Calu3 (cell line): ENCODE data around the gene OAS2. TPM values are rescaled to one million over a fixed set of nuclear protein-coding genes. Genes with fewer than 3 reads are reported as not detected.

Experiments
- BruUV-seq: library from RNA; stranded (reverse); fragments of 400-500 nt; replicated peaks from 2 replicates; lab custom pipeline; 2021; lab: Mats Ljungman, UMichigan
- CTCF ChIA-PET: fragments of 300-600 bp; sonication (Branson Sonifier 250); formaldehyde crosslinking; loops from one replicate; lab custom pipeline; 2022; ENCODE audit warnings: antibody characterized with exemption; lab: Charles Lee
- DNase-seq: peaks from one replicate; pipeline ENCODE4 v3.0.0; 2022
- H3K27ac Mint-ChIP-seq: one replicate; pipeline ENCODE4 v1.8.0; 2022; ENCODE audit warnings: mixed read lengths; ENCODE audit not compliant: unreplicated experiment
- H3K27me3 Mint-ChIP-seq: one replicate; pipeline ENCODE4 v1.8.0; 2022; ENCODE audit warnings: mixed read lengths; ENCODE audit not compliant: unreplicated experiment
- H3K36me3 Mint-ChIP-seq: one replicate; pipeline ENCODE4 v1.8.0; 2022; ENCODE audit warnings: mild to moderate bottlenecking, moderate library complexity, mixed read lengths; ENCODE audit not compliant: insufficient read depth, unreplicated experiment
- H3K4me1 Mint-ChIP-seq: one replicate; pipeline ENCODE4 v1.8.0; 2022; ENCODE audit warnings: mild to moderate bottlenecking, low read depth, mixed read lengths; ENCODE audit not compliant: unreplicated experiment
- H3K4me3 Mint-ChIP-seq: one replicate; pipeline ENCODE4 v1.8.0; 2022; ENCODE audit warnings: mild to moderate bottlenecking, low read depth, moderate library complexity, mixed read lengths; ENCODE audit not compliant: unreplicated experiment
- H3K9me3 Mint-ChIP-seq: one replicate; pipeline ENCODE4 v1.8.0; 2022; ENCODE audit warnings: low read depth, mixed read lengths; ENCODE audit not compliant: unreplicated experiment
- intact Hi-C: fragments of 100-400 bp; cut with micrococcal nuclease; formaldehyde crosslinking; loops from one replicate; pipeline ENCODE4 v1.10.0; 2022; ENCODE audit not compliant: unreplicated experiment
- total RNA-seq: library from RNA; stranded (reverse); gene quantifications from 2 replicates; pipeline ENCODE4 v1.2.3, GENCODE V29; 2022
- TF ChIP-seq, protein P1 (sequence below): fragments of 200-600 bp; IDR thresholded peaks from one replicate; pipeline ENCODE4 v1.8.0; 2022; ENCODE audit warnings: antibody characterized with exemption; ENCODE audit not compliant: unreplicated experiment

Gene OAS2
- total RNA-seq, 1 experiment from 2014 or later = 58.1 TPM

DNA sequence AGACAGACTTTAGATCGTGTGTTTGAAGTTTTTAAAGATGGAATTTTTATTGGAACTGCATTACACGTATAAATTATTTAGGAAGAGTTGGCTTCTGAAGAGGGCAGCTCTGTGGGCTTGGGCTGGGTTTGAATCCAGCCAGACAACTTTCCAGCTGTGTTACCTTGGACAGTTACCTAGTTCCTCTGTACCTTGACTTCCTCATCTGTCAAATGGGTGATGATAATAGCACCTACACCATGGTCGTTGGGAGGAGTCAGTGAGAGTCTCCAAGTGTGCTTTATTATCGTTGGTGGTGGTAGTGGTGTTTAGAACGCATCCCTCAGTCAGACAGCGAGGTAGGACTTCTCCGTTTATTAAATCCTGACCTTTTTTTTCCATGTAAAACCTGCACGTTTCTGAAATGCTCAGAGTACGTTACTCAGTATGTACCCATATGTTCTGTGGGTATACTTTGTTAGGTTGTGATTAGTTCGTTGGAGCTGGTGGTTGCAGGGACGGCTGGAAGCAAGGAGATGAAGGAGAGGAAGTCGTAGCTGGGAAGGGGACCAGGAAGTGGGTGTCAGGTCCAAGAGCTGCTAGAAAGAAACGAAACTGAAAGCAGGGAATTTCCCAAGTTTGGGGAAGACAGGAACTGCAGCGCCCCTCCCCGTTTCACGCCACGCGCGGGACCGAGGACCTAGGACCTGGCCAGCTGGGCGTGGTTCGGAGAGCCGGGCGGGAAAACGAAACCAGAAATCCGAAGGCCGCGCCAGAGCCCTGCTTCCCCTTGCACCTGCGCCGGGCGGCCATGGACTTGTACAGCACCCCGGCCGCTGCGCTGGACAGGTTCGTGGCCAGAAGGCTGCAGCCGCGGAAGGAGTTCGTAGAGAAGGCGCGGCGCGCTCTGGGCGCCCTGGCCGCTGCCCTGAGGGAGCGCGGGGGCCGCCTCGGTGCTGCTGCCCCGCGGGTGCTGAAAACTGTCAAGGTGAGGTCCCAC is 40.3 kb upstream of the OAS2 start, which contains the start of gene OAS3:
Gene OAS3 (plus strand): TSS at position 734 of the 979 bp plus-strand sequence. CDS start 57 bp downstream, at position 791.
- peaks cover 38% of the 10 kb centered on the region for H3K4me1 Mint-ChIP-seq
- H3K27me3 Mint-ChIP-seq = no peaks in the 10 kb centered on the region
- no peaks in the 10 kb centered on the region for H3K9me3 Mint-ChIP-seq
- H3K4me3 Mint-ChIP-seq = peak within 1 kb of the TSS; percentile 96
- CTCF ChIA-PET = interaction anchor here (1.0 to 1.7 kb wide), 4 partner anchors 11 to 38 kb away, joined by 4 to 9 read pairs (median 6); partner anchors contain the start of gene OAS1
- H3K27ac Mint-ChIP-seq = peak within 1 kb of the TSS; percentile 91
- peaks cover 21% of the 10 kb centered on the region for H3K36me3 Mint-ChIP-seq
- DNase-seq = peak; percentile 92
- BruUV-seq = TSS peak; percentile 95
- TF ChIP-seq, protein P1, sequence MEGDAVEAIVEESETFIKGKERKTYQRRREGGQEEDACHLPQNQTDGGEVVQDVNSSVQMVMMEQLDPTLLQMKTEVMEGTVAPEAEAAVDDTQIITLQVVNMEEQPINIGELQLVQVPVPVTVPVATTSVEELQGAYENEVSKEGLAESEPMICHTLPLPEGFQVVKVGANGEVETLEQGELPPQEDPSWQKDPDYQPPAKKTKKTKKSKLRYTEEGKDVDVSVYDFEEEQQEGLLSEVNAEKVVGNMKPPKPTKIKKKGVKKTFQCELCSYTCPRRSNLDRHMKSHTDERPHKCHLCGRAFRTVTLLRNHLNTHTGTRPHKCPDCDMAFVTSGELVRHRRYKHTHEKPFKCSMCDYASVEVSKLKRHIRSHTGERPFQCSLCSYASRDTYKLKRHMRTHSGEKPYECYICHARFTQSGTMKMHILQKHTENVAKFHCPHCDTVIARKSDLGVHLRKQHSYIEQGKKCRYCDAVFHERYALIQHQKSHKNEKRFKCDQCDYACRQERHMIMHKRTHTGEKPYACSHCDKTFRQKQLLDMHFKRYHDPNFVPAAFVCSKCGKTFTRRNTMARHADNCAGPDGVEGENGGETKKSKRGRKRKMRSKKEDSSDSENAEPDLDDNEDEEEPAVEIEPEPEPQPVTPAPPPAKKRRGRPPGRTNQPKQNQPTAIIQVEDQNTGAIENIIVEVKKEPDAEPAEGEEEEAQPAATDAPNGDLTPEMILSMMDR = no peak
- intact Hi-C loops = loop anchor here (5.0 kb wide), 1 partner anchor 36 kb away; no protein-coding TSS in a partner anchor

- Mint-ChIP-seq H3K36me3 (peaks cover 21% of the 10 kb centered on the region), H3K4me3 (peak overlapping the region; percentile 96), H3K9me3 (no peaks in the 10 kb centered on the region), H3K4me1 (peaks cover 36% of the 10 kb centered on the region), H3K27ac (peak overlapping the region; percentile 91), H3K27me3 (no peaks in the 10 kb centered on the region)
- TF ChIP-seq, protein P1 = no peak
- BruUV-seq = TSS peak; percentile 63
- DNase-seq = no peak
- intact Hi-C loops = loop anchor here (5.0 kb wide), 1 partner anchor 36 kb away; no protein-coding TSS in a partner anchor
- CTCF ChIA-PET = interaction anchor here (1.3 to 1.7 kb wide), 3 partner anchors 32 to 38 kb away, joined by 4 to 9 read pairs (median 5); partner anchors contain the start of gene OAS1
Measured at GRCh38 chr12:112938751-112939150, 39.6 kb upstream of the OAS2 start.

DNA sequence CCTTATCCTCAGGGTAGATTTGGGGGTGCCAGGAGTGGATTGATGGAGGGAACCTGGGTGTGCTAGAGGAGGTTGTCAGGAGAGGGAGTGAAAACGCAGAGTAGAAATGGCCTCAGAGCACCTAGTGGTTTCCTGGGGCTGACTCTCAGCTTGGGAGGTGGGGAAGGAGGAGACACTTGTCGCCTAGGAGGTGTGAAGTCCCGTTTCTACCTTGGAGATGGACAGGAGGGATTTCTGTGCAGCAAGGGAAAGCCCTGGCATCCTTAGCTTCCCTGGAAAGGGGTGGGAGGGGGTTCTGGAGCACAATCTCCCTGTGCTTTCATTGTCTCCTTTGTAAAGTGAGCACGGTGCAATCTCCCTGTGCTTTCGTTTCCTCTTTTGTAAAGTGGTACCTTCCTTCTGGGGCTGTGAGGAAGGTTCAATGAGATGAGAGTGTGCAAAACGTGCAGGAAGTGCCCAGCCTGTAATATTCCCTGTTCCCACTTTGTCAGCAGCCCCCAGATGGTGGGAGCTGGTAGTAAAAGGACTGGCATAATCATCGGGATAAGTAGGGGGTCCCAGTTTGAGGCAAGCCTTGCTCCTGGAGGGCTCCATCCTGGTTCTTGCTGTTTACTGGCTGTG is 38.4 kb upstream of the OAS2 start:
- peak overlapping the region; percentile 96 for H3K4me3 Mint-ChIP-seq

More for the DNA sequence above, 38.4 kb upstream of the OAS2 start:
- CTCF ChIA-PET = interaction anchor here (1.3 kb wide), 1 partner anchor 33 kb away, joined by 4 read pairs; the partner anchor contains the start of gene OAS1
- H3K36me3 Mint-ChIP-seq = peaks cover 21% of the 10 kb centered on the region
- H3K27ac Mint-ChIP-seq = no peak overlapping the region
- no peaks in the 10 kb centered on the region for H3K27me3 Mint-ChIP-seq
- intact Hi-C loops = loop anchor here (5.0 kb wide), 1 partner anchor 38 kb away; no protein-coding TSS in a partner anchor
- DNase-seq = no peak
- TF ChIP-seq, protein P1 = no peak
- no peaks in the 10 kb centered on the region for H3K9me3 Mint-ChIP-seq
- H3K4me1 Mint-ChIP-seq = peaks cover 36% of the 10 kb centered on the region
- no TSS peak for BruUV-seq
